Natural killer cell treated with Interleukin-12 subunit alpha and Interleukin-12 subunit beta and Interleukin-15 and Interleukin-18, amount 100 ng/mL, for 72 hours (primary cell): ENCODE results near the gene GRIK2. TPM values are rescaled to one million over a fixed set of nuclear protein-coding genes. Genes with fewer than 3 reads are reported as not detected.

ENCODE experiments used
- ATAC-seq, 2 donors: fragments of 150-1000 bp; cut with Tn5 transposase in 1 of 2; sonication (Bioruptor Pico), chemical (Tn5 transposase) in 1 of 2; 2 replicates each; pipeline ENCODE4 v1.10.0; 2021
- DNase-seq: peaks from one replicate; pipeline ENCODE4 v3.0.0; 2022; ENCODE audit warnings: low spot score
- H3K27ac Mint-ChIP-seq, 2 donors: 1 replicate in 1 of 2; 2 replicates in 1 of 2; pipeline ENCODE4 v1.8.0; 2022; ENCODE audit warnings: mixed read lengths in 2 of 2, mild to moderate bottlenecking in 1 of 2, moderate library complexity in 1 of 2
- H3K27me3 Mint-ChIP-seq, 2 donors: 1 replicate in 1 of 2; 2 replicates in 1 of 2; pipeline ENCODE4 v1.8.0; 2022; ENCODE audit warnings: mixed read lengths in 2 of 2
- H3K36me3 Mint-ChIP-seq: one replicate; pipeline ENCODE4 v1.8.0; 2022; ENCODE audit warnings: mixed read lengths
- H3K4me1 Mint-ChIP-seq, 2 donors: 1 replicate in 1 of 2; 2 replicates in 1 of 2; pipeline ENCODE4 v1.8.0; 2022; ENCODE audit warnings: low read depth in 2 of 2, mixed read lengths in 2 of 2, mild to moderate bottlenecking in 1 of 2
- H3K4me3 Mint-ChIP-seq: one replicate; pipeline ENCODE4 v1.8.0; 2022; ENCODE audit warnings: mixed read lengths
- H3K9me3 Mint-ChIP-seq: 2 replicates; pipeline ENCODE4 v1.8.0; 2022; ENCODE audit warnings: mixed read lengths
- total RNA-seq, 2 donors: library from RNA; stranded (reverse); gene quantifications; one replicate each; pipeline ENCODE4 v1.2.3, GENCODE V29; 2022

The GRIK2 gene
- total RNA-seq, 2 donors from 2014 or later: not detected

DNA sequence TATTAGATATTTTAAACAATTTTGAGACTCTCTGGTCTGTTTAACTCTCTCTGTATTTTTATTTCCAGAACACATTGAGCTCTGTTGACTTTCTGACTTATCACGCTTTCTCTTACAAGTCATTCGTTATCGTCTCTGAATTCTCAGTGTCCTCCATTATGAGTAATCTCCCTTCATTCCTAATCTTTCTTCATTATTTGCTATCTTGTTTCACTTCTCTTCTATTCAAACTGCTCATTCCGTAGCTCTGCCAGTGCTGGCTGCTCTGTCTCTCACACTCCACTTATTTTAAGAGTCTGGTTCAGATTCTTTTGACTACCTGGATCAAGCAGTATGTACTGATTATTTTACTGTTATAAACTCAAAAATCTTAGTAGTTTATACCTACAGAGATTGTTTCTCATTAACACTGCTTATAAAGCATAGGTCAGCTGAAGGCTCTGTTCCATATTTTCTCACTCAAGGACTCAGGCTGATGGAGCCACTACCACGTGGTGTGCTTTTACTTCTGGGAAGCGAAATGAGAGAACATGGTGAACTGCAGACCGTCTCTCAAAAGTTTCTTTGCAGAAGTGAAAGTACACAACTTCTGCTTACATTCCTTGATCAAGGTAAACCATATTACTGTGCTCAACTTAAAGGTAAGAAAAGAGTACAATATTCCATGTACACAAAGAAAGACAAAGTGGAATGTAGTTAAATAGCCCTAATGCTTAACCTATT lies 485.2 kb downstream of the GRIK2 start:
- H3K9me3 Mint-ChIP-seq: peaks cover 13% of the 10 kb centered on the region
- H3K27ac Mint-ChIP-seq: no peak overlapping the region
- DNase-seq (no peak), ATAC-seq (no peak)
- no peak overlapping the region for H3K4me3 Mint-ChIP-seq
- H3K27me3 Mint-ChIP-seq: no peaks in the 10 kb centered on the region
- H3K36me3 Mint-ChIP-seq: no peaks in the 10 kb centered on the region
- no peaks in the 10 kb centered on the region for H3K4me1 Mint-ChIP-seq

DNA sequence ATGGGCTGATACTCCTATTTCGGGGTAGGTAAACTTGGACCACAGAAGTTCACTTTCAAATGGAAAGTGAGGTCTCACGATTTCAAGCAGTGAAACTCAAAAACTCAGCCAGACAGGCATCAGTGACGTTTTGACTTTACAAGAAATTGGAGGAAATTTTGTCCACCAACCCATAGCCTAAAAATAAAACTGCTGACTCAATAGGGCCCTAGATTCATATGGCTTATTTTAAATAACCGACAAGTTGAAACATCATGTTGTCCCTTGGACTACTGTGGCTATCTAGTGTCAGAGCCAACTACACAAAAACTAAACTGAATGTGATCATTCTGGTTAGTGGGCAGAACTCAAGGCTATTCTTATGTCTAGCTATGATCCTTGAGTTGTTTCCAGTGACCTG lies 486.3 kb downstream of the GRIK2 start:
- ATAC-seq: no peak
- Mint-ChIP-seq H3K4me1 (no peaks in the 10 kb centered on the region), H3K27ac (no peak overlapping the region), H3K9me3 (peaks cover 16% of the 10 kb centered on the region), H3K27me3 (no peaks in the 10 kb centered on the region), H3K36me3 (no peaks in the 10 kb centered on the region), H3K4me3 (no peak overlapping the region)
- no peak for DNase-seq

DNA sequence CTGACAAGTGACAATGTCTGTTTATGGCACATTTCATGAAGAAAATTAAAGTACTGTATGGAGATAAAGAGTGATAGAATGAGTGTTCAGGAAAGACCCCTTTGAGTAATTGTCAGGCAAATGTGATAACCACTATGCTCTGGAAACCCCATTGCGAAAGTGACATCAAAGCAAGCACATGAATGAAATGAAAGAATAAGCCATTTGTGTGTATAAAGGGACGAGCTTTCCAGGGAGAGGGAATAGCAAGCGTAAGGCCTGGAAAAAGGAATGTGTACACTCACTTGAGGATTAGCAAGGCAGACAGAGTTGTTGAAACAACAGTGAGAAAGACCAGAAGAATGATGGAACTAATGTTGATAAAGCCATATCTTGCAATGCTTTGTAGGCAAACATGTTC lies 490.0 kb downstream of the GRIK2 start:
- Mint-ChIP-seq H3K27ac (no peak overlapping the region), H3K36me3 (no peaks in the 10 kb centered on the region), H3K4me3 (no peak overlapping the region), H3K9me3 (peaks cover 20% of the 10 kb centered on the region), H3K4me1 (no peaks in the 10 kb centered on the region), H3K27me3 (no peaks in the 10 kb centered on the region)
- ATAC-seq (no peak), DNase-seq (no peak)

DNA sequence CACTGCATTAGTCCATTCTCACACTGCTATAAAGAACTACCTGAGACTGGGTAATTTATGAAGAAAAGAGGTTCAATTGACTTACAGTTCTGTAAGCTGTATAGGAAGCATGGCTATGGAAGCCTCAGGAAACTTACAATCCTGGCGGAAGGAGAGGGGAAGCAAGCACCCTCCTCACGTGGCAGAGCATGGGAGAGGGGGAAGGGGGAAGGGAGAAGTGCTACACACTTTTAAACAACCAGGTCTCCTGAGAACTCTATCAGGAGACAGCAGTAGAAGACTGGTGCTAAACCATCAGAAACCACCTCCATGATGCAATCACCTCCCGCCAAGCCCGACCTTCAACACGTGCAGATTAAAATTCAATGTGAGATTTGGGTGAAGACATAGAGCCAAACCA lies 494.0 kb downstream of the GRIK2 start:
- H3K9me3 Mint-ChIP-seq: peaks cover 16% of the 10 kb centered on the region
- H3K27me3 Mint-ChIP-seq: no peaks in the 10 kb centered on the region
- H3K36me3 Mint-ChIP-seq: no peaks in the 10 kb centered on the region
- ATAC-seq (no peak), DNase-seq (no peak)
- H3K27ac Mint-ChIP-seq: no peak overlapping the region
- no peak overlapping the region for H3K4me3 Mint-ChIP-seq
- no peaks in the 10 kb centered on the region for H3K4me1 Mint-ChIP-seq

DNA sequence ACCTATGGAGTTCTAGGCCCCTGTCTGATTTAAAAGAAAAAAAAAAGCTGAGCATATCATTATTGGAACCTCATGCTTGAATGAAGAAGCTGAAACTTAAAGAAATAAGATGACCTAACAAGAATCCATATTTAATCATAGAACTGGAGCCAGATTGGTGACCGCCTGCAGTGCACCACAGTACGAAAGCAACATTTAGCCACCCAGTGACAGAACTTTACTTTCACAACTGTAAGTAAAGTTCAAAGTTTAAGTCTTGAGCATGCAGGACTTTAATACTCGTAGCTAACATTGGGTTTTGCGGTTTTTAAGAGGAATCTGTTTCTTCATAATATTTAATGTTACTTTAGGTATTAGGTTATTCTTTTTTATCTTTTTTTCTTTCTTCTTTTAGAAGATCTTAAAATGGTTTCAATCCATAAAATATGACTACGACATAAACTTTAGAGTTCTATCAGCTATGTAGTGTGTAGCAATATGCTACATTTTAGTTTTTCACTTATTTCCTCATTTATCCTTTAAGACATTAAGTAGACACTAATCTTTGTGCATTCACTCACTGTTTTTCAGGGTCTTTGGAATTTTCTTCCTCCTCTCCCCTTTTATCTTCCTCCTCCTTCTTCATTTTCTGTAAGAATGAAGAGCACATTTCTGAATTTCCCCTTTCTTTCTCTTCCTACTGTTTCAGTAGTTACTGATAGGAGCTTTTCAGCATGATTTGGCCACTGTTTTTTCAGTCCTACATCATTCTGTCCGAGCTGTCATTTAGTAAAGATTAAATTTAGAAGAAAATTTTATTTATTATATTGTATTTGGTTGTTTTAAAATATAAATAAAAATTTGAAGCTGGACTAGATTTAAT lies 514.1 kb downstream of the GRIK2 start:
- H3K9me3 Mint-ChIP-seq: peaks cover 3% of the 10 kb centered on the region
- no peak overlapping the region for H3K27ac Mint-ChIP-seq
- ATAC-seq (no peak), DNase-seq (no peak)
- no peaks in the 10 kb centered on the region for H3K27me3 Mint-ChIP-seq
- no peaks in the 10 kb centered on the region for H3K4me1 Mint-ChIP-seq
- no peak overlapping the region for H3K4me3 Mint-ChIP-seq
- H3K36me3 Mint-ChIP-seq: no peaks in the 10 kb centered on the region

DNA sequence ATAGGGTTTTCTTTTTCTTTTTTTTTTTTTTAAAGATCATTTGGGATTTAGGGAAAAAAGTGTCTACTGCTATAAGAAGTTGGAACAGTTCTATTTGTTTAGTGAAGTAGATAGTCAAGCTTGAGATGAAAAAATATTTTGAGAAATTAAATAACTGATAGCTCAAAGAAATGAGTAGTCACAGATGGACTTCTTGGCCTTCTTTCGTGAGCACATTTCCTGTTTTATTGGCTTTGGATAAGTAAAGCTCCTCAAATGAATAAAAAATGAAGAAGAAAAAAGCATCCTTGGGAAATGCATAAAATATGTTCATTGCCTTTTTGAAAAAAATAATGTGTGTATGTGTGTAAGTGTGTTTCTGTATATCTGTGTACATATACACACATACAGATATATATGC lies 515.9 kb downstream of the GRIK2 start:
- Mint-ChIP-seq H3K4me1 (no peaks in the 10 kb centered on the region), H3K27me3 (no peaks in the 10 kb centered on the region), H3K36me3 (no peaks in the 10 kb centered on the region), H3K9me3 (peaks cover 3% of the 10 kb centered on the region), H3K27ac (no peak overlapping the region), H3K4me3 (no peak overlapping the region)
- ATAC-seq (no peak), DNase-seq (no peak)

DNA sequence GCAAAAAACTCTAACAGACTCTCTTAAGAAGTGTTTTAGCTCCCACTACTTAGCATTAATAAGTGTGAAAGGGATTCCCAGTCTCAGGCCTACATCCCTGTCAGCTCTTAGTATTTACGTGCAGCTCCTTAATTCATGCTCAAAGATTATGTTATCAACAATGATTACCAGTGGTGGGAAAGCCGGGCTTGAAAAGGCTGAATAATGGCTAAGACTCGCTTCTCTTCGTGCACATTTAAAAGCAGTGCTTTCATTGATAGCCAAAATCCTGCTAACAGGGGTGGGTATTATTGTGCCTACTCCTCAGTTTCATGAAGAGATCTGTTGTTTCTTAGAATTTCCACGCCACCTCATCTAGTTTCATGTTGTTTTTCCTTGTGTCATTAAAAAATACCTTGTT lies 518.8 kb downstream of the GRIK2 start:
- no peaks in the 10 kb centered on the region for H3K4me1 Mint-ChIP-seq
- ATAC-seq: no peak
- H3K27me3 Mint-ChIP-seq: no peaks in the 10 kb centered on the region
- no peak overlapping the region for H3K4me3 Mint-ChIP-seq
- no peak overlapping the region for H3K27ac Mint-ChIP-seq
- no peaks in the 10 kb centered on the region for H3K36me3 Mint-ChIP-seq
- no peak for DNase-seq
- peaks cover 3% of the 10 kb centered on the region for H3K9me3 Mint-ChIP-seq

DNA sequence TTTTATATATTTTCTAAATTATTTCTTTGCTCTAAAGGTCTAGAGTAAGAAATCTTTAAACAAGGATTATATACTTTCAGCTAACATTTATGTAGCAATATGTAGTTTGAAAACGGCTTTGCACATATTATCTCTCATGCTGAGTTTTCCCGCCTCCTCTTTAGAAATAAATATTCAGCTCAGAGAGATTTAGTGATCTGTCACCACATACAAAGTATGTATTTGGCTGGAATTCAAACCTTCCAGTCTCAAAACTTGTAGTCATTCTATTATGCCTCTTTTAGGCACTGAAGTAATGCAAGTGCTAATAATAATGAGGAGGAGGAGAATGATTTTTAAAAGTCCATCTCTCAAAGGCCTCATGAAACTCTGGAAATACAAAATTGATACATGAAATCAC lies 525.0 kb downstream of the GRIK2 start:
- Mint-ChIP-seq H3K27ac (no peak overlapping the region), H3K9me3 (peaks cover 3% of the 10 kb centered on the region), H3K36me3 (no peaks in the 10 kb centered on the region), H3K4me1 (no peaks in the 10 kb centered on the region), H3K4me3 (no peak overlapping the region), H3K27me3 (no peaks in the 10 kb centered on the region)
- DNase-seq (no peak), ATAC-seq (no peak)

DNA sequence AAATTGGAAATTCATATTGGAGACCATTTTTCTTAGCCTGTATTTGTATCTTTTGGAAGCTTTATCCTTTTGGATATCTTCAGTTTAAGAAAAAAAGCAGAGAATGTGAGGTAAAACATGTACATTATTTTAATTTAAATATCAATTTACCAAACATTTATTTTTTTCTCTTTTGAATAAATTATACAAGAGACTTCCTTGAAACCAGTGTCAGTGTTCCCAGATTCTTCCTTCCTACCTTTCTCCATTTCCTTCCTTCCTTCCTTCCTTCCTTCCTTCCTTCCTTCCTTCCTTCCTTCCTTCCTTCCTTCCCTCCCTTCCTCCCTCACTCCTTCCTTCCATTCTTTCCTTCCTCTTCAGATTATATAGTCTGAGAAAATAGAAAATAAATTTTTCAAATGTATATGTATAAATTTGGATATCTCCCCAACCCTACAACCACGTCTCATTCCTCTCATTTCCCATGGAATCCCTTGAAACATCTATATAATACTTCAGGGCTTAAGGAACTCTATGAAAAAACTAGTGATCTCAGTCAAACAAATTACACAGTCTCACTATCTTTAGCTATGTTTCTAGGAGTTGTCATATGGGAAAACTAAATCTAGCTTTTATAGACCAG lies 528.4 kb downstream of the GRIK2 start:
- Mint-ChIP-seq H3K4me3 (no peak overlapping the region), H3K27me3 (no peaks in the 10 kb centered on the region), H3K9me3 (peaks cover 3% of the 10 kb centered on the region), H3K4me1 (no peaks in the 10 kb centered on the region), H3K27ac (no peak overlapping the region), H3K36me3 (no peaks in the 10 kb centered on the region)
- DNase-seq (no peak), ATAC-seq (no peak)

DNA sequence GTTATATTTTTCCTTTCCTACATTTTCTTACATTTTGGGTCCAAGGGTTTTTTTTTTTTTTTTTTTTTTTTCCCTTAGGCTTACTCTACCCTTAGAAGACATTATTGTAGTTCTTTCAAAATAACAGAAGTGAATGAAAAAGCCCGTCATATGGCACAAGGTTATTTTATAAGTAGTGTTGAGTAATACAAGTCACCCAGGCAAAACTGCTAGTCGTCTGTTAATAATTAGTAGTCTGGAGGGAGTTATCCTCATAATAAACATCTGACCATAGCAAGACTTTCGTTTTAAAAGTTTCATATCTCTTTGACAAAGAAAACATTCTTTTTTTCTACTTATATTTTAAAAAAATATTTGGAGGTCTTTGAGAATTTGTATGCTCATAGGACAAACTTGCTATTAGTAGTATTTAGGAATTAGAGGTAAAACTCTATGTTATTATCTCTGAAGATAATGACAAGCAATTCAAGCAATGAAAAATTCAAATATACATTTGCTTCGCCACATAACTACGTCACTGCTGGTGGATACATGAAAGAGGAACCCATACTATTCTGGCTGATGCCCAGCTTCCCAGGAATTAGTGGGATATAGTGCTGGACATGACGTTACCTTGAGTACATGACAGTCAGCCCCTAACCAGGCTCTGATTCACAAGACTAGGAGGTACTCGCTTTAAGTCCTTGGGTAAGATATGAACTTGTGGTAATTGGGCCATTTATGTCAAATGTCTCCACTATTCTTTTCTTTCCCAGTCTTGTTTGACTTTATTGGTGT lies 532.8 kb downstream of the GRIK2 start:
- H3K27me3 Mint-ChIP-seq: no peaks in the 10 kb centered on the region
- no peaks in the 10 kb centered on the region for H3K36me3 Mint-ChIP-seq
- H3K4me1 Mint-ChIP-seq: no peaks in the 10 kb centered on the region
- DNase-seq: no peak
- H3K4me3 Mint-ChIP-seq: no peak overlapping the region
- ATAC-seq: no peak
- no peak overlapping the region for H3K27ac Mint-ChIP-seq
- peaks cover 3% of the 10 kb centered on the region for H3K9me3 Mint-ChIP-seq

DNA sequence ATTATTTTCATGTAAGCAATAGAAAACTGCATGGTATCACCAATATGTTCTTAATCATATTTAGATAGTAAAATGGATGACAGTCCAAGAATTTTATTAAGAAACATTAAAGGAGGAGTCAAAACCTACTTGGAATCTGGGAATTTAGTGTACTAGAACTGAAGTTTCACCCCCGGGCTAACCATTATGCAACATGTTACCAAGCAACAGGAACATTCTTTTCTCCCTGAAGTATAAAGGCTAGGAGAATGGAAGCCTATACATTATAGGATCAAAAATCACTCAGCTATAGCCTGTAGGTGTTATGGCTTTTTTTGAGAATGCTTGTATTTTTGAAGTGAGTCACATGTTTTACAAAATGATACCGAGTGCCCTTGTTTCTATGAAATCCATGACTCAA lies 538.3 kb downstream of the GRIK2 start:
- DNase-seq (no peak), ATAC-seq (no peak)
- H3K27ac Mint-ChIP-seq: no peak overlapping the region
- H3K9me3 Mint-ChIP-seq: peaks cover 16% of the 10 kb centered on the region
- no peak overlapping the region for H3K4me3 Mint-ChIP-seq
- H3K4me1 Mint-ChIP-seq: no peaks in the 10 kb centered on the region
- H3K27me3 Mint-ChIP-seq: no peaks in the 10 kb centered on the region
- H3K36me3 Mint-ChIP-seq: no peaks in the 10 kb centered on the region

DNA sequence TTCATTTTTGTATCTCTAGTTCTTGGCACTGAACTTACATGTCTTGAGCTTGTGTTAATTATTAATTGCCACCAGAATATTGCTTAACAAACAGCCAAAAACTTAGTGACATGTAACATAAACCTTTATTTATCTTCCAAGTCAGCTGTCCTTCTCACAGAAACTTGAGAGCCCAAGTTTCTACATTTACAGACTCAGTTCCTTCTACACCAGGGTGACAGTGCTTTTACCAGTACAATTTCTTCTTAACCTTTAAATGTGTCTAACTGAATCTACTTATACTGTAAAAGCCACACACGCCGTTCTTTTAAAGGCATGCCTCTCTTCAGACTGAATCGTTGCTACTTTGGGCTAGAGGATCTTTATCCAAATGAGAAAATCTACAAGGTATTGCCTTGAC lies 539.2 kb downstream of the GRIK2 start:
- H3K36me3 Mint-ChIP-seq: no peaks in the 10 kb centered on the region
- no peak overlapping the region for H3K27ac Mint-ChIP-seq
- H3K4me3 Mint-ChIP-seq: no peak overlapping the region
- peaks cover 19% of the 10 kb centered on the region for H3K9me3 Mint-ChIP-seq
- ATAC-seq (no peak), DNase-seq (no peak)
- no peaks in the 10 kb centered on the region for H3K27me3 Mint-ChIP-seq
- no peaks in the 10 kb centered on the region for H3K4me1 Mint-ChIP-seq

DNA sequence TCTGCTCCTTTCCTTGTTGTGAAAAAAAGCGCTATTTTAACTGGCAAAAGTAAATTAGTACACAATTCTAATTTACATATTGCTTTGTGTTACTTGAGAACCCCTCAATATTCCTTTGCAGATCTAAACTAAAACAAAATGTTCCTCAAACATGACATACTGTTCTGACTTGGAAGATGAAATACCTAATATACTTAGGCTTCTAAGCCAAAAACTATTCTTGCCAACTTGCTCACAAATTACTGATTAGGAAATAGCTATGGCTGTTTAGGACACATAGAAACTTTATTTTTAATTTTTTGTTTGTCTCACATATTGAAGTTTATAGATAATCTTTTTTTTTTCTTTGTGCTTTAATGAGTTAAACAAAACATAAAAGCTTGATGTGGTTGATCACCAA lies 542.2 kb downstream of the GRIK2 start:
- Mint-ChIP-seq H3K27ac (no peak overlapping the region), H3K4me1 (no peaks in the 10 kb centered on the region), H3K9me3 (peaks cover 23% of the 10 kb centered on the region), H3K4me3 (no peak overlapping the region), H3K27me3 (no peaks in the 10 kb centered on the region), H3K36me3 (no peaks in the 10 kb centered on the region)
- no peak for DNase-seq
- ATAC-seq: no peak

DNA sequence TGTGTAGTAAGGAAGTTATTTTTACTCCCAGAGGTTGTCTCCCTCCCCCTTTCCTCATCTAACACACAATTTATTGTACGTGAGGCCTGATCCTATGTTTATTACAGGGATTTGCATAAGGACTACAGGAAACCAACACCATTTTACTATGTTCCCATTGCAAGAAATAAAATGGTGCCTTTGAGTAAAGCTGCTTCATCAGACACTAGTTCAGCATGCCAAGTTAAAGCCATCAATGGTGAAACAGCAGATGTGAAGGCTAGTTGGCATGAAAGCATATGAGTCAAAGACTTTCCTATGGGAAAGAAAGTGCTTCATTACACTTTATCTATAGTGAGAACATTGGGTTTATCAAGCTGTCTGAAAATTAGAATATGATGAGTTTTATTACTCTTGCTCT lies 543.0 kb downstream of the GRIK2 start:
- ATAC-seq (no peak), DNase-seq (no peak)
- no peaks in the 10 kb centered on the region for H3K36me3 Mint-ChIP-seq
- no peak overlapping the region for H3K4me3 Mint-ChIP-seq
- no peaks in the 10 kb centered on the region for H3K27me3 Mint-ChIP-seq
- peaks cover 23% of the 10 kb centered on the region for H3K9me3 Mint-ChIP-seq
- no peaks in the 10 kb centered on the region for H3K4me1 Mint-ChIP-seq
- no peak overlapping the region for H3K27ac Mint-ChIP-seq
